Kidney (tissue), 14 donors: ENCODE data around the gene IL22. TPM values are rescaled to one million over a fixed set of nuclear protein-coding genes. Genes with fewer than 3 reads are reported as not detected.

Source experiments
- DNase-seq, 5 donors: peaks; one replicate each; pipeline ENCODE4 v3.0.0-alpha.2; 2013 to 2020
- FAIRE-seq: peaks from 2 replicates; lab custom pipeline; 2012; peaks lifted over from hg19 to GRCh38; lab: Jason Lieb, UNC
- H3K27ac ChIP-seq, 2 donors: one replicate each; pipeline ENCODE4 v1.7.0; 2013; ENCODE audit warnings: low read depth in 2 of 2, low read length in 2 of 2, inconsistent platforms in 1 of 2
- H3K27me3 ChIP-seq: one replicate; pipeline ENCODE4 v1.7.1; 2013; ENCODE audit warnings: low read length, inconsistent platforms; ENCODE audit not compliant: control insufficient read depth, insufficient read depth
- H3K36me3 ChIP-seq, 3 donors: one replicate each; pipeline versions ENCODE4 v1.7.0 to v1.7.1; 2013; ENCODE audit warnings: low read length in 3 of 3, control low read depth in 1 of 3, inconsistent platforms in 1 of 3; ENCODE audit not compliant: insufficient read depth in 3 of 3, control insufficient read depth in 2 of 3
- H3K4me1 ChIP-seq, 3 donors: one replicate each; pipeline versions ENCODE4 v1.7.0 to v1.7.1; 2013; ENCODE audit warnings: low read length in 3 of 3, inconsistent platforms in 1 of 3, low read depth in 1 of 3; ENCODE audit not compliant: control insufficient read depth in 2 of 3, insufficient read depth in 2 of 3
- H3K4me3 ChIP-seq, 3 donors: one replicate each; pipeline versions ENCODE4 v1.7.0 to v1.8.1; 2013; ENCODE audit warnings: low read length in 3 of 3, control low read depth in 1 of 3, inconsistent platforms in 1 of 3
- H3K9ac ChIP-seq, 3 donors: one replicate each; pipeline versions ENCODE4 v1.7.0 to v1.7.1; 2013; ENCODE audit warnings: low read length in 3 of 3, control low read depth in 1 of 3, inconsistent platforms in 1 of 3
- H3K9me3 ChIP-seq, 3 donors: one replicate each; pipeline versions ENCODE4 v1.7.0 to v1.7.1; 2013; ENCODE audit warnings: low read length in 3 of 3, control low read depth in 1 of 3, inconsistent platforms in 1 of 3; ENCODE audit not compliant: control insufficient read depth in 2 of 3, insufficient read depth in 1 of 3
- CTCF ChIP-seq: IDR thresholded peaks from 3 replicates; pipeline ENCODE4 v1.5.1; 2012; ENCODE audit warnings: mild to moderate bottlenecking, moderate library complexity, borderline replicate concordance; ENCODE audit not compliant: insufficient read depth; ENCODE audit errors: extremely low read depth
- intact Hi-C: fragments of 100-400 bp; cut with DNase I; formaldehyde crosslinking; loops from one replicate; pipeline ENCODE4 v1.11.1; 2022
- polyA plus RNA-seq: library from polyadenylated mRNA; stranded (reverse); fragments of 350-450 nt; fragmentation: Illumina TruSeq; extraction: RNeasy Lipid Tissue Mini Kit (QIAGEN cat#74804); gene quantifications from one replicate; pipeline ENCODE4 v1.2.3, GENCODE V29; 2014; ENCODE audit warnings: low read depth, low replicate concordance; ENCODE audit not compliant: insufficient read depth
- total RNA-seq: library from RNA; stranded (reverse); fragmentation: NEBNext Ultra II Directional; extraction: Animal tissue kit (Norgen Biotek cat#: 25700); gene quantifications from one replicate; pipeline ENCODE4 v1.2.1, GENCODE V29; 2021
- donor health status: control.
- donor health status: control.
- donor health status: control.
- donor health status: control.
- donor health status: control.
- donor health status: DM: yes; HTN: yes; CAD: no.
- donor health status: Normal renal cell carcinoma (clear cell type).

Gene IL22
- total and polyA plus RNA-seq, 2 donors from 2014 or later = not detected

DNA sequence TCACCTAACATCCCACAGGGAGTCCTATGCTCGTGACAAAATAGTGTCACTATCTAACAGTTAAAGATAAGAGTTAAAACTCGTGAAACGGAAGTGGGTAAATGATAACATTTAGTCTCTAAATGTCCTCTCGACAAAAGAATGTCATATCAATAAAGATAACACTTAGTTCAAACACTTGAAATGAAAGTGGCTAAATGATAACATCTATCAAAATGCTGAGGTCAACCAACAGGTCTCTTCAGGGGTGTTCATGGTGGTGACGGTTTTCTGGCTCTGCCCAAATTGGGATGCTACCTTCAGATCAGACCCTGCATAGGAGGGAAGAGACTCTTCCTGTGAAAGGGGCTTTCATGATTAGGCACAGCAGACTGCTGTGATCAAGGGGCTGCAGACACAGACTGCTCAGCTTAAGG lies 49.9 kb downstream of the IL22 start:
- no peaks in the 10 kb centered on the region for H3K27me3 ChIP-seq
- H3K9me3 ChIP-seq = no peaks in the 10 kb centered on the region
- FAIRE-seq (no peak), DNase-seq (no peak)
- intact Hi-C loops = no loop called here
- TF ChIP-seq CTCF = no peak
- H3K9ac ChIP-seq = no peak overlapping the region
- H3K27ac ChIP-seq = no peak overlapping the region
- no peaks in the 10 kb centered on the region for H3K4me1 ChIP-seq
- H3K4me3 ChIP-seq = no peak overlapping the region
- no peaks in the 10 kb centered on the region for H3K36me3 ChIP-seq

DNA sequence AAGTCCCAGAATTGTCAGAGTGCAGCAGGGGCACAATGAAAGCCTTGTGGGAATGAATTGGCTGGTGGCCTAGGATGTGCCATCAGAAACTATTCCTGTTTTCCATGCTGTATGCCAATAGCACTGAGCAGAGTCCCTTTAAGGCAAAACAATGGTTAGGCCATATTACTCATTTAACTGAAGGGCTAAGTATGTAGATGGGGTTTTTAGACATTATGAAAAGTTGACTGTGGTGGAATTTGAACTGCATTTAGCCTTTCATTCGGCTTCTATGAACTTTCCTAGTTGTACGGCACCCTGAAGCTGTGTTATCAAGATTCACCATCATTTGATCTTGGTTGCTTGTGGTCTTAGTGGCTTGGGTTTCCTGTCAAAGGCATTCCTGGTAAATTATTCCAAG lies 52.5 kb downstream of the IL22 start:
- DNase-seq = no peak
- Histone ChIP-seq H3K27ac (no peak overlapping the region), H3K9ac (no peak overlapping the region), H3K36me3 (no peaks in the 10 kb centered on the region), H3K4me3 (no peak overlapping the region), H3K4me1 (no peaks in the 10 kb centered on the region), H3K9me3 (no peaks in the 10 kb centered on the region), H3K27me3 (no peaks in the 10 kb centered on the region)
- intact Hi-C loops = no loop called here
- TF ChIP-seq CTCF = no peak
- no peak for FAIRE-seq

DNA sequence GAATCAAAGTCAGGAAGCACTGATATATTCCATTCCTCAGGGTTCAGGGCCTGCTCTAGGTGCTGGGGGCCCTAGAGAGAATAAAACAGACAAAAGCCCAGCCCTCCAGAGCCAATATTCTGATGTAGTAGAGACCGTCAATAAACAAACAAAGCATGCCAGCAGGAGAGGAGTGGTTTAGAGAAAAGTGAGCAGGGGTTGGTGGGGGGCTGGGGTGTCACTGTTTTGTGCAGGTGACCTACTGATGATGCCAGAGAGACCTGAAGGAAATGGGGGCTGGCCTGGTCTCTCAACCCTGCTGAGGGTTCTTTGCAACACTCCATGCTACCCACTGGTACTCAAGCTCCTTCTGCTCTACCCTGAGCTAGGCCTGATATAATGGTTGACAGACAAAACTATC lies 54.3 kb downstream of the IL22 start:
- FAIRE-seq = no peak

More for the DNA sequence above, 54.3 kb downstream of the IL22 start:
- no peak overlapping the region for H3K27ac ChIP-seq
- H3K4me1 ChIP-seq = no peaks in the 10 kb centered on the region
- H3K36me3 ChIP-seq = no peaks in the 10 kb centered on the region
- no peaks in the 10 kb centered on the region for H3K27me3 ChIP-seq
- intact Hi-C loops = no loop called here
- no peak overlapping the region for H3K9ac ChIP-seq
- H3K4me3 ChIP-seq = no peak overlapping the region
- H3K9me3 ChIP-seq = no peaks in the 10 kb centered on the region
- no peak for TF ChIP-seq CTCF
- DNase-seq = no peak
